Femur (tissue), 1 donor: ENCODE measurements around the gene POLD4.

Source experiments
- DNase-seq: peaks from one replicate; pipeline ENCODE4 v3.0.0-alpha.2; 2017

POLD4 gene

GRCh38 chr11:67370351-67371076 lies 17.2 kb upstream of the POLD4 start:
- DNase-seq, result no peak

DNA sequence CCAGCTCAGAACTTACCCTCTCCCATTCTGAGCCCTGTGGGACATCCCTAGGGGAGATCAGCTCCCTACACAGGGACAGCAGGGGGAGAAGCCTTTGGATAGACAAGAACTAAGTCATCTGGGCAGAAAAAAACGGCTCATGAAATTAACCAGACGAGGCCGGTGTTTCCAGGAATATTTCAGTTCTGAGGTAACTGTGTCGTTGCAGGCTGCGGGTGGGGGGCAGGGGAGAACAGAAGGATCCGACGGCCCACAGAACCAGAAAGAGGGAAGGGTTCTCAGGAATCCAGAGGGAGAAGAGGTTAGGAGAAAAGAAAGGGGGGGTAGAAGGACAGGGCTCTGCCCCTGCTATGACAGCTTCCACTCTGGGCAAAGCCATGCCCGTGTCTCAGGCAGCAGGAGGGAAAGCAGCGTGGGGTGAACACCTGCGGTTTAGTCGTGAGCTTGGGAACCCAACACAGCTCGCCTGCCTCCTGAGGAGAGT lies 16.5 kb upstream of the POLD4 start:
- DNase-seq, result no peak

DNA sequence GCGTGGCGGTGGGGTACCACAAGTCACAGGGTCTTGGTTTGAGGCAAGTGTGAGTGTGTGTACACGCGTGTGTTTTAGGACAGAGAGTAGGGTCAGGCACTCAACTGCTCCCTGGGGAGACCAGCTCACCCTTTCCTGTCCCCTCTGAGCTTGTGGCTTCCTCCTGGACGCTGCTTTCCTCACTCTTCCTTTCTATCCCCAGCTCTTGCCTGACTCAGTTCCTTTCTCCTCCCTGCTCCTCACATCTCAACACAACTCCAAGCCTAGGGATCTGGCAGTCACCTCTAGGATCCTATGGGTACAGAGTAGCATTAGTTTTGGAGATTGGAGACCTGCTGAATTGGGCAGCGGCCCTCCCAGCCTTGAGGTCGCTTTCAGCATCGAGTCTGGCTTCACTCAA lies 15.9 kb upstream of the POLD4 start:
- DNase-seq, result no peak

- no peak for DNase-seq
Measured at GRCh38 chr11:67368621-67369020, 15.3 kb upstream of the POLD4 start.

DNA sequence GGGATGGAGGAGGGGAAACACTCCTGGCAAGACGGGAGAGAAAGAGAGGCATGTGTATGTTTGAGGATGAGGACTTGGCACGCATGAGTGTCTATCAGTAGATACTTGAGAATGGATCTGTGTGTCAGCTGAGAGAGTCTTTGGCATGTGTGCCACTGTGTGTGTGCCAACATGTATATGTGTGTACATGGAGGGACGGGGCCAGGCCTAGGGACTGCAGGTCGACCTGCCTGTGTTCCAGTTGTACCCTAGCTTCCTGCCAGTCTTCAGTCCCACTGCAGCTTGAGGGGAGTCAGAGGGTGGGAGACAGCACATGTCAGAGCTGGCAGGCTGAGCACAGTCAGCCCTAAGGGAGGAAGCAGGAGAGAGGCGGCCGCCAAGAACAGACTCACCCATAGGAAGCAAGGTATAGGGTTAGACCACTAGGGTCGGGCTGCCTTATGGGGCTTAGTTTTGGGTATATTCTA lies 14.4 kb upstream of the POLD4 start:
- DNase-seq, result no peak

DNA sequence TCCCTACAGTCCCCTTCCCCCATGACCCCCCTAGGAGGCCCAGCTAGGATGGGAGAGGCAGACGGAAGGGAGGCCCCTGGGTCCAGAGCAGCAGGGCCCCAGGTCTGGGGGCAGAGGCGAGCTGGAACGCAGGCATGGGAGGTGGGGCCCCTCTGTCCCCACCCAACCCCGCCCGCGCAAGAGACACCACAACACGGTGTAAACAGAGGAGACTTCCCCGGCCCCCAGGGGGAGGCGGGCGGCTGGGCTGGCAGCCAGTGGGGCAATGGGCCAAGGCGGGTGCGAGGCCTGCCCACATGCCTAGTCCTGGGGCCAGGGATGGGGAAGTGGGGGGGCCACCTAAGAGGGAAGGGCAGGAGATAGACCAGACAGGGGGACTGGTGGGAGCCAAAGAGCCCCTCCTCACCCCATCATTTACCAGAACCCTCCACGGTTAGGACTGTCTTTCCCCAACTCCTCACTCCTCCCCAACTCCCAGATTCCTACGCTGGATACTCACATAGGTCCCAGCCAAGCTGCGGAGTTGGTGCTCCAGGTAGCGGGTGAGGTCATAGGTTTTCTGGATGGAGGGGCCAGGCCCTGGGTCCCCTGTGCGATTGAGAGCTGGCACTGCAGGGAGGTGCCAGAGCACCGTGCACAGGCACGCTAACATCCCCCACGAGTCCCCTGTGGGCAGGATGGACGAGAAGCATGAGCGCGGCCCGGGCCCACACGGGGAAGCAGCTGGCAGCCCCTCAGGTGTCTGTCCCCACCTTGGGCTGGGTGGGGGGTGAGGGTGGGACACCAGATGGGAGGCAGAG lies 13.8 kb upstream of the POLD4 start:
- DNase-seq, result peak; percentile 67

DNA sequence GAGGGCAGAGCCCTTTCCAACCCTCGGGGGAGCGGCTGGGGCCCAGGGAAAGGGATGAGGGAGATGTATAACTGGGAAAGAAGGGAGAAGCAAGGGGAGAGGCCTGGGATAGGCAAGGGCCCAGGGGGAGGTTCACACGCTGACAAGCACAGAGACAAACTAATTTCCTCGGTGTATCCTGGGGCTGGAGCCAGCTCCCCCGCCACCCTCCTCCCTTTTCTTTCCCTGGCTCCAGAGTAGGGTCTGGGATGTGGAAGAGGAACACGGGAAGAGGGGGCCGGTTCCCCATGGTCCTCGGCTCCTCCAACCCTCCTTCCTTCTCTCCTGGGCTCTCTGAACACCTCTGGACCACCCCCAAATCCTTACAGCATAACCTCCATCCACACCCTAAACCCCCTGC lies 13.2 kb upstream of the POLD4 start:
- peak; percentile 74 for DNase-seq

GRCh38 chr11:67365736-67366444 lies 12.5 kb upstream of the POLD4 start:
- DNase-seq, result no peak

GRCh38 chr11:67364783-67365722 lies 11.7 kb upstream of the POLD4 start:
- DNase-seq, result no peak

GRCh38 chr11:67364169-67364568 lies 10.8 kb upstream of the POLD4 start:
- DNase-seq, result no peak

DNA sequence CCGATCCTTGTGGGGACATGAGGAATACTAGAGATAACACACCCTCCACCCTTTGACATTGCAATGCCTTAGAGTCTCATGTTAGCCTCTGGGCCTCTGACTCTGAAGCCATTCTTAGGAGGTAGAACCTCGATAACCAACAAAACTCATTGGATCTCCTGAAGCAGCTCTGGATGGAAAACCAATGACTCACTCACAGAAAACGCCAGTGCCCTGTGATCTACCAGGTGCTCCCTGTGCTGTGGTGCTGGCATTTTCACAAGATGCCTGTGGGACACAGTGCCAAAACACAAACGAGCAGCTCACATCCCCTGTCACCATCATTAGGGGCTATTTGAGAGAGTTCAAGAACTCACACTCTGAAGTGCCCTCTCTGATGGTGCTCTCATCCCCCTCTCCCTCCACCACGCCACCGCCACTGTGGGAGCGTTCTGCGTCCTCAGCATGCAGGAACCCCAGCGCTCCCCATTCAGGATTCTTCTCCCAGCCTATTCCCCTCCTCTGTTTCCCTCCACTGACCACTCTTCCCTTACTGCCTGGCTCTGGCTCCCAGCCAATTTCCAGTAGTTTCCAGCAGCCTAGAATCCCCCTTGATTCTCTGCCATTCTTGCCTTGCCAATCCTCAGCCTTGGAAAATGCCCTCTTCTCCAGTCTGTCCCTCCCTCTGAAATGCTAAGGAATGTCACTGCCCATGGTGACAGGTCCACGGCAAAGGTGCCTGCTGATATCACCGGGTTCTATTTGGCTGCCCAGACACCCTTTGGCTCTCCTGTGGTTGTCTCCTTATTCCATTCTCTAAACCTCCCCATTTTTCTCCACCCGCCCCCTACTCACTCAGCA lies 4.7 kb upstream of the POLD4 start:
- DNase-seq, result no peak

DNA sequence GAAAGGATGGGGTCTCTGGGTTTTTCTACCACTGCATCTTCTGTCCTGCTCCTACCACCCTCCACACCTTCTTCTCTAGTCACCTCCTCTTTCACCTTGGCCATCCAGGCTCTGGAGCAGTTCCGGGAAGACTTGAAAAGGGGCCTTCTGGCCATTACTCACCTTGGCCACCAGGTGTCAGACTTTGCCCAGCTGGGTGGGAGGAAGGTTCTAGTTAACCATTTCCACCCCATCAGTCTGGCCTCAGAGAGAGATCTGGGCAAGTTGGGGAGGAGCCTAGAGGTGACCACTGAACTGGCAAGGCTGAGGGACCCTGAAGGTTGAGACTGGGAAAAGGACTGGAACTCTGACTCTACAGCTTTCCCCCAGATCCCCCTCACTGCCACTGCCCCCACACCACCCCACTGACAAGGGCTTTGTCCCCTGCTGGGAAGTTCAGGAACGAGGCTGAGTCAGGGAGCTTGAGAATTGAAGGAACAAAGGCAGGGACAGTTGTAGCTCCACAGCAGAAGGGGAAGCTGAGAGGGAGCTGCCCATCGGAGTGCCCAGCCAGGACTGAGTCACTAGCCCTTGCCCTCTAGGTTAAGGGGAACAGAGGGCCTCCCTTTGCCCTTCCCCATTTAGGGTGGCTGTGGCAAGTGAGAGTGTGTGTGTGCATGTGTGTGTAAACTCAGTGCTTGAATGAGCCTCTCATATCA lies 3.7 kb upstream of the POLD4 start:
- DNase-seq, result peak; percentile 81

DNA sequence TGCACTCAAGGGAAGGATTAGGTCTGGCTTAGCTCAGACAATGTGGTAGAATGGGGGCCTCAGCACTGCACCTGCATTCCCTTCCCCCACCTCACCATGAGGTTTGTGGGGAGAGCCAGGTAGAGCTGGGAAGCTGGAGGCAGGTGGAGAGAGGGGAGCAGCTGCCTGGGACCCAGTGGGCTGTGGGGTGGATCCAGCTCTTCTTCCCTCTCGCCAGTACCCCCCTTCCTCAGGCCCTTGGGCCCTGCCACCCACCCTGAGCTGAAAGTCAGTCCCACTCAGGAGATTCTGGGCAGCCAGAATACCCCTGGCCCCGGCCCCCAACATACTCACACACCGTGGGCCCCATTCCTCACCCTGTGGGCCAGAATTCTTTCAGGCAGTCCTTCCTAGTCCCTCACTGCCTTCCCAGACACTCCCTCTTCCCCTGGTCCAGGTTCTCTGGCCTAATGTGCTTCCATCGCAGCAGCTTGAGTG lies 3.1 kb upstream of the POLD4 start:
- DNase-seq, result no peak

GRCh38 chr11:67355794-67356386 lies 2.5 kb upstream of the POLD4 start:
- DNase-seq, result no peak

DNA sequence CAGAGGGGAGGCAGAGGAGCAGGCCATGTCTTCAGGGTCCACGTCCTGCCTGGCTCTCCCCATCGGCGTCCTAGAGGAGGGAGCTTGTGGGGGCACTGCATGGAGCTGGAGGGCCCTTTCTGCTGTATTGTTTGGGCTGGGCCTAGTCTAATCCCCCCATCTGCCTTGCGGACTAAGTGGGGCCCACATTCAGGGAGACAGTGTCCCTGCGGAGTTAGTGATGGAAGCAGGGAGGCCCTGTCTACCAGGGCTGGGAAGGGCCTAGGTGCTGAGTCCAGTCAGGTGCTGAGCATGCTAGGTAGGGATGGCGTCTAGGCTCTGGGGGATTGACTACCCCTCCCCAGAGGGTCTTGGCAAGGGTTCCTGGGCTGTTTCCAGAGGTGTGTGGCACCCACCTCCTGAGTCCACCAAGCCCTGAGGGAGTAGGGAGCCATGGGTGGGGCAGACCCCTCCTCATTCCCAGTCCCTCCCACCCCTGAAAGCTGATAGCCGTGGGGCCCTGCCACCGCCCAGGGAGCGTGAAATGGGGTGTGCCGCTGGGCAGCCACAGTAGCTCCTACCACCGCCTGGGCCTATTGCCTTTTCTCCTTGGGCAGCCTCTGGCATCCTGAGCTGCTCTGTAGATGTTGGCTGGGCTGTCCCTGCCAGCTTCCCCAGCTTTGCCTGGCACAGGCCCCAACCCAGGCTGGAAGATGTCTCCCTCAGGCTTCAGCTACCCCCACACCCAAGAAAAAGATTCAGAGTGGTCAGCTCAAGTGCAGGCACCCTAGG lies 1.9 kb upstream of the POLD4 start:
- DNase-seq, result no peak

GRCh38 chr11:67354075-67355022 lies 1.0 kb upstream of the POLD4 start:
- no peak for DNase-seq

- DNase-seq, result no peak
Measured at GRCh38 chr11:67352546-67353316, 615 bp downstream of the POLD4 start.
